Natural killer cell treated with Interleukin-12 subunit alpha and Interleukin-12 subunit beta and Interleukin-15 and Interleukin-18, amount 100 ng/mL, for 72 hours (primary cell): ENCODE data around the gene KSR2. TPM values are rescaled to one million over a fixed set of nuclear protein-coding genes. Genes with fewer than 3 reads are reported as not detected.

Source experiments
- ATAC-seq, 2 donors: fragments of 150-1000 bp; cut with Tn5 transposase in 1 of 2; sonication (Bioruptor Pico), chemical (Tn5 transposase) in 1 of 2; 2 replicates each; pipeline ENCODE4 v1.10.0; 2021
- DNase-seq: peaks from one replicate; pipeline ENCODE4 v3.0.0; 2022; ENCODE audit warnings: low spot score
- H3K27ac Mint-ChIP-seq, 2 donors: 1 replicate in 1 of 2; 2 replicates in 1 of 2; pipeline ENCODE4 v1.8.0; 2022; ENCODE audit warnings: mixed read lengths in 2 of 2, mild to moderate bottlenecking in 1 of 2, moderate library complexity in 1 of 2
- H3K27me3 Mint-ChIP-seq, 2 donors: 1 replicate in 1 of 2; 2 replicates in 1 of 2; pipeline ENCODE4 v1.8.0; 2022; ENCODE audit warnings: mixed read lengths in 2 of 2
- H3K36me3 Mint-ChIP-seq: one replicate; pipeline ENCODE4 v1.8.0; 2022; ENCODE audit warnings: mixed read lengths
- H3K4me1 Mint-ChIP-seq, 2 donors: 1 replicate in 1 of 2; 2 replicates in 1 of 2; pipeline ENCODE4 v1.8.0; 2022; ENCODE audit warnings: low read depth in 2 of 2, mixed read lengths in 2 of 2, mild to moderate bottlenecking in 1 of 2
- H3K4me3 Mint-ChIP-seq: one replicate; pipeline ENCODE4 v1.8.0; 2022; ENCODE audit warnings: mixed read lengths
- H3K9me3 Mint-ChIP-seq: 2 replicates; pipeline ENCODE4 v1.8.0; 2022; ENCODE audit warnings: mixed read lengths
- total RNA-seq, 2 donors: library from RNA; stranded (reverse); gene quantifications; one replicate each; pipeline ENCODE4 v1.2.3, GENCODE V29; 2022

Gene KSR2
- total RNA-seq, 2 donors from 2014 or later, result not detected

GRCh38 chr12:117574655-117575054 is 394.1 kb downstream of the KSR2 start:
- DNase-seq (no peak), ATAC-seq (no peak)
- Mint-ChIP-seq H3K27me3 (peaks cover 6 to 15% of the 10 kb centered on the region in 2 donors), H3K4me3 (no peak overlapping the region), H3K27ac (no peak overlapping the region), H3K36me3 (no peaks in the 10 kb centered on the region), H3K9me3 (no peaks in the 10 kb centered on the region), H3K4me1 (no peaks in the 10 kb centered on the region)

GRCh38 chr12:117572755-117573154 is 396.0 kb downstream of the KSR2 start:
- Mint-ChIP-seq H3K9me3 (no peaks in the 10 kb centered on the region), H3K27ac (no peak overlapping the region)
- DNase-seq, result no peak

DNA sequence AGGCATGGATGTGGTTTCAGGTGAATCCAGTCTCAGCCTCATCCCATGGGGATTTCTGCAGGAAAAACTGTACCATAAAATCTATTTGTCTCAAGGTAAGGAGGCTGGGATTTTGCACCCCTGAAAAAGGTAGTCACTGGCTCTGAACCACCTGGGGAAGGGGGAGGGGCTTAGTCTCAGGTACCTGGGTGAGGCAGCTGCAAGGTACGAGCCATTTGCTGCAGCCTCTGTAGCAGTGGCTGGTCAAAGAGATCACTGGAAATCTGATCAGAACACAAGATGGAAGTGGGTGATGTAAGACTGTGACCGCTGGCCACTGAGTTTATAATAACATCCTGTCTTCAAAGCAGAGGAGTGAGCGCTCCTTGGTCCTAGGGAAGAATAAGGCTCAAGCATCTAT is 397.5 kb downstream of the KSR2 start:
- H3K4me3 Mint-ChIP-seq, result no peak overlapping the region
- H3K36me3 Mint-ChIP-seq, result no peaks in the 10 kb centered on the region
- no peaks in the 10 kb centered on the region for H3K4me1 Mint-ChIP-seq
- H3K27me3 Mint-ChIP-seq, result peaks cover 6 to 24% of the 10 kb centered on the region in 2 donors
- ATAC-seq (no peak), DNase-seq (no peak)
- H3K27ac Mint-ChIP-seq, result no peak overlapping the region
- no peaks in the 10 kb centered on the region for H3K9me3 Mint-ChIP-seq

More at GRCh38 chr12:117572755-117573154, 396.0 kb downstream of the KSR2 start:
- Mint-ChIP-seq H3K4me1 (no peaks in the 10 kb centered on the region), H3K36me3 (no peaks in the 10 kb centered on the region), H3K4me3 (no peak overlapping the region), H3K27me3 (peaks cover 6 to 15% of the 10 kb centered on the region in 2 donors)
- no peak for ATAC-seq

DNA sequence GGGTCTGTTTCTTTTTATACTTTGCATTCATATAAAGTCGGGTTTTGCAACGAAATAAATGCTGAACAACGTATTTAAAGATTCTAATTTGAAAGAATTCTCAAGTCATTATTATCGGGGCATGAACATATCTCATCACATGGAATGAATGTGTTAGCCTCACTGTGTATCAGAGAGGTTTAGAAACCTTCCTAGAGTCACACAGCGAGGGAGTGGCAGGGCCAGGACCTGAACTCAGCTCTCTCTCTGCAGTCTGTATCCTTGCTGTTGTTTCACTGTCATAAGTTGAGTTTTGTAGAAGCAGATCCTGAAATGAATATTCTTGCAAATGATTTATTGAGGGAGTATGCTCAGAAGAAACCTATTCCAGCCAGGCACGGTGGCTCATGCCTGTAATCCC is 398.2 kb downstream of the KSR2 start:
- peaks cover 6 to 25% of the 10 kb centered on the region in 2 donors for H3K27me3 Mint-ChIP-seq
- no peak overlapping the region for H3K27ac Mint-ChIP-seq
- no peak overlapping the region for H3K4me3 Mint-ChIP-seq
- ATAC-seq (no peak), DNase-seq (no peak)
- no peaks in the 10 kb centered on the region for H3K36me3 Mint-ChIP-seq
- H3K4me1 Mint-ChIP-seq, result no peaks in the 10 kb centered on the region
- H3K9me3 Mint-ChIP-seq, result no peaks in the 10 kb centered on the region

- H3K4me1 Mint-ChIP-seq, result no peaks in the 10 kb centered on the region
- no peak overlapping the region for H3K4me3 Mint-ChIP-seq
- DNase-seq, result no peak
- H3K9me3 Mint-ChIP-seq, result no peaks in the 10 kb centered on the region
- H3K36me3 Mint-ChIP-seq, result no peaks in the 10 kb centered on the region
- peaks cover 12 to 27% of the 10 kb centered on the region in 2 donors for H3K27me3 Mint-ChIP-seq
- no peak for ATAC-seq
- H3K27ac Mint-ChIP-seq, result no peak overlapping the region
These were observed 401.1 kb downstream of the KSR2 start for GRCh38 chr12:117567644-117568216.

DNA sequence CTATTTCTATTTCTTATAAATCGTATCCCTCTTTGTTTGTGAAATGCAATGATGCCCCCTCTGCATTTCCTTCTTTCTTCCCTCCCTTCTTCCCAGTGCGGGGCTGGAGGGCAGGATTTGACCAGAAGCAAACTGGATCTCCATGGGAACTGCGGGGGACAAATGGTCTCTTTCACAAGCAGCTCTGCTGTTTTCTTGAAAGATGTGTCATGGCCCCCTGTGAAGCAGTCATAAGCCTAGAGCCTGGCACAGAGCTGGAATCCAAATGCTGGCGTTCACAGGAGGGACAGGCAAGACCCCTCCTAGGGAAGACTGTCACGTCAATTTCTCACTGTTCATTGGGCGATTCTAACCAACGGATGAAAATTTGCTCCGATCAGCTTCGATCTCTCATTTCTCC is 403.9 kb downstream of the KSR2 start:
- Mint-ChIP-seq H3K4me3 (no peak overlapping the region), H3K9me3 (no peaks in the 10 kb centered on the region), H3K4me1 (no peaks in the 10 kb centered on the region), H3K27me3 (peaks cover 10 to 20% of the 10 kb centered on the region in 2 donors), H3K36me3 (no peaks in the 10 kb centered on the region), H3K27ac (no peak overlapping the region)
- no peak for DNase-seq
- no peak for ATAC-seq

DNA sequence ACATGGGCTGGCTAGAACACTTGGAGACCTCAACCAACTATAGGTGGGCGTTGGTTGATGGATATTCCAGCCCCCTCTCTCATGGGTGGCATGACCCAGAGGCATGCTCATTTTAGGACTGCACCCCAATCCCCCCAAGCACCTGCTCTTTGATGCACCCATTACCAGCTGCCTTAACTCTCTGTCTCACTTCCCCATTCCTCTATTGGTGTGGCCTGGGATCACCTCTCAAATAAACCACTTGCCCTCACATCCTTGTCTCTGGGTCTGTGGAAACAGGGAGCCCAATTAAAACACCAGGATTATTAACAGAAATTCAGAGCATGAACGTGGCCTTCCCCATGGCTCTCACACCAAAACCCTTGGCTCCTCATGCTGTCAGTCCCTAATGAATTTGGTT is 405.1 kb downstream of the KSR2 start:
- no peak for ATAC-seq
- Mint-ChIP-seq H3K36me3 (no peaks in the 10 kb centered on the region), H3K4me1 (no peaks in the 10 kb centered on the region), H3K27me3 (peaks cover 10 to 22% of the 10 kb centered on the region in 2 donors), H3K4me3 (no peak overlapping the region), H3K9me3 (no peaks in the 10 kb centered on the region), H3K27ac (no peak overlapping the region)
- no peak for DNase-seq

DNA sequence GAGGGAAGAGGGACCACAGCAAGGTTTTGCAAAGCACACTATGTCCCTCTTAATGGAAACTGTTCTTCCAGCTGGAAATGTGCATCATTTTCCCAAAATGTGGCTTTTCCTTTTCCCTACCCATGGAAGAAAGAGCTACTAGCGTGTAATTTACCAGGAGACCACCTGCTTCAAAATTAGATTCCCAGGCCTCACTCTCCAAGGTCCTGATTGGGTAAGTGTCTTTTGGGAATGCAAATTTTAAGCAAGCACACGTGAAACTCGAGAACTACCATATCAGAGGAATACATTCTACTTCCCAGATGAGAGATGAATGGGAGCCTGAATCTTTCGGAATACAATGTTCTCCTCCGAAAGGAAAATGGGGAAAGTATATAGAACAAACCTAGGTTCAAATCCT is 405.8 kb downstream of the KSR2 start:
- ATAC-seq (no peak), DNase-seq (no peak)

GRCh38 chr12:117561990-117562389 is 406.8 kb downstream of the KSR2 start:
- H3K4me1 Mint-ChIP-seq, result no peaks in the 10 kb centered on the region
- no peak overlapping the region for H3K4me3 Mint-ChIP-seq
- H3K9me3 Mint-ChIP-seq, result no peaks in the 10 kb centered on the region
- ATAC-seq (no peak), DNase-seq (no peak)
- H3K27ac Mint-ChIP-seq, result no peak overlapping the region
- no peaks in the 10 kb centered on the region for H3K36me3 Mint-ChIP-seq
- peaks cover 8 to 29% of the 10 kb centered on the region in 2 donors for H3K27me3 Mint-ChIP-seq

More for the DNA sequence above, 405.8 kb downstream of the KSR2 start:
- Mint-ChIP-seq H3K4me1 (no peaks in the 10 kb centered on the region), H3K27me3 (peaks cover 10 to 29% of the 10 kb centered on the region in 2 donors), H3K36me3 (no peaks in the 10 kb centered on the region), H3K4me3 (no peak overlapping the region), H3K27ac (no peak overlapping the region), H3K9me3 (no peaks in the 10 kb centered on the region)

DNA sequence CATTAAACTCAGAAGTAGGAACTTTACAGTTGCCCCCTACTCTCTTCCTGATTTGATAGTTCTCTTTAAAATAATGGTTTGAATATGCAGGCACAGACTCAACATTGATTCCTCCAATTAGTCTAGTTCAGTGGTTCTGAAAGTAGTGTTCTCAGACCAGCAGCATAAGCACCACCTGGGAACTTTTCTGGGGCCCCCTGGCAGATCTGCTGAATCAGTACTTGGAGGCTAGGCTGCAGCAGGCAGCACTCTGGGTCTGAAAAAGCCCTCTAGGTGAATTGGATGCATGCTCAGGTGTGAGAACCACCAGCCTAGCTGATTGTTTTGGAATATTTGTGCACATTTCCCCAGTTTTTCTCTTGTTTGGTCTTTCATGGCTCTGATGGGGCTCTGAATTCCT is 408.8 kb downstream of the KSR2 start:
- Mint-ChIP-seq H3K27ac (no peak overlapping the region), H3K36me3 (no peaks in the 10 kb centered on the region), H3K4me3 (no peak overlapping the region), H3K9me3 (peaks cover 1% of the 10 kb centered on the region), H3K4me1 (no peaks in the 10 kb centered on the region), H3K27me3 (peaks cover 3 to 16% of the 10 kb centered on the region in 2 donors)
- DNase-seq (no peak), ATAC-seq (no peak)

- no peak overlapping the region for H3K27ac Mint-ChIP-seq
- H3K27me3 Mint-ChIP-seq, result peaks cover 3 to 18% of the 10 kb centered on the region in 2 donors
- no peak for DNase-seq
- H3K36me3 Mint-ChIP-seq, result no peaks in the 10 kb centered on the region
- peaks cover 12% of the 10 kb centered on the region for H3K9me3 Mint-ChIP-seq
- H3K4me3 Mint-ChIP-seq, result no peak overlapping the region
- no peaks in the 10 kb centered on the region for H3K4me1 Mint-ChIP-seq
- ATAC-seq, result no peak
These were observed 412.9 kb downstream of the KSR2 start for GRCh38 chr12:117555889-117556288.

- peaks cover 3 to 17% of the 10 kb centered on the region in 2 donors for H3K27me3 Mint-ChIP-seq
- no peaks in the 10 kb centered on the region for H3K36me3 Mint-ChIP-seq
- DNase-seq (no peak), ATAC-seq (no peak)
- H3K4me3 Mint-ChIP-seq, result no peak overlapping the region
- H3K4me1 Mint-ChIP-seq, result no peaks in the 10 kb centered on the region
- H3K9me3 Mint-ChIP-seq, result peaks cover 16% of the 10 kb centered on the region
- no peak overlapping the region for H3K27ac Mint-ChIP-seq
These were observed 415.8 kb downstream of the KSR2 start for GRCh38 chr12:117552971-117553370.

DNA sequence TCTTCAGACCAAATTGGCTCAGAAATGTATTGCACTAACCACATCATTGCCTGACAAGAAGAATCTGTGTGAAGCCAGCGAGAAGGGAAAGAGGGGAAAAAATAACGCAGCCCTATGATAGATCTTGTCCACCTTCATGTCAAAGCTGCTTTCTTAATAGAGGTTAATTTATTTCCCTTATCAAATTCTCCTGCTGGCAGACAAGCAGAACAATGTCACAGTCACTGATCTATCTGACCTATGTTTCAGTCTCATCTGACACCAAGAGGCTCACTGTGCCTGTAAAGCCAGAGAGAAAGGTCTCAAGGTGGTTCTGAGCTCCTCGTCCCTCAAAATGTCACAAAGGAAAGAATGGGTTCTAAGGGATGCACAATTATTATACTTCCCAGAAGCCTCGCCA is 417.1 kb downstream of the KSR2 start:
- Mint-ChIP-seq H3K9me3 (peaks cover 16% of the 10 kb centered on the region), H3K27ac (no peak overlapping the region), H3K4me1 (no peaks in the 10 kb centered on the region), H3K27me3 (peaks cover 3 to 19% of the 10 kb centered on the region in 2 donors), H3K4me3 (no peak overlapping the region), H3K36me3 (no peaks in the 10 kb centered on the region)
- DNase-seq (no peak), ATAC-seq (no peak)

GRCh38 chr12:117547209-117547608 is 421.6 kb downstream of the KSR2 start:
- Mint-ChIP-seq H3K4me1 (no peaks in the 10 kb centered on the region), H3K27ac (no peak overlapping the region), H3K27me3 (peaks cover 12 to 33% of the 10 kb centered on the region in 2 donors), H3K36me3 (no peaks in the 10 kb centered on the region), H3K4me3 (no peak overlapping the region), H3K9me3 (peaks cover 7% of the 10 kb centered on the region)
- ATAC-seq (no peak), DNase-seq (no peak)

GRCh38 chr12:117545216-117545615 is 423.6 kb downstream of the KSR2 start:
- H3K4me1 Mint-ChIP-seq, result no peaks in the 10 kb centered on the region
- no peak for DNase-seq
- no peaks in the 10 kb centered on the region for H3K36me3 Mint-ChIP-seq
- peaks cover 4% of the 10 kb centered on the region for H3K9me3 Mint-ChIP-seq
- no peak overlapping the region for H3K27ac Mint-ChIP-seq
- ATAC-seq, result no peak
- H3K4me3 Mint-ChIP-seq, result no peak overlapping the region
- H3K27me3 Mint-ChIP-seq, result peaks cover 9 to 20% of the 10 kb centered on the region in 2 donors
